Activated T-helper 2 cell treated with anti-CD3 and anti-CD28 coated beads, Interferon-gamma antibody, Interleukin-2, Interleukin-4, amounts not matched to agents 10 μg/mL and 5 μg/mL and 100 μg/mL, durations not matched to agents 14 hours and 24 hours and 36 hours (primary cell): ENCODE data around the gene MPP1. TPM values are rescaled to one million over a fixed set of nuclear protein-coding genes. Genes with fewer than 3 reads are reported as not detected.
A peak's percentile ranks its signal among the peaks of the same experiment; 100 is the strongest.

Experiments
- DNase-seq: peaks from one replicate; pipeline ENCODE4 v3.0.0; 2021; ENCODE audit warnings: low spot score
- H3K27ac Mint-ChIP-seq: one replicate; pipeline ENCODE4 v1.8.0; 2021; ENCODE audit warnings: mixed read lengths
- H3K27me3 Mint-ChIP-seq: one replicate; pipeline ENCODE4 v1.8.0; 2021; ENCODE audit warnings: low read depth, mixed read lengths
- H3K36me3 Mint-ChIP-seq: one replicate; pipeline ENCODE4 v1.8.0; 2021; ENCODE audit warnings: low read depth, mixed read lengths
- H3K4me1 Mint-ChIP-seq: one replicate; pipeline ENCODE4 v1.8.0; 2021; ENCODE audit warnings: low read depth, mixed read lengths
- H3K4me3 Mint-ChIP-seq: one replicate; pipeline ENCODE4 v1.8.0; 2021; ENCODE audit warnings: low read depth, mild to moderate bottlenecking, moderate library complexity, mixed read lengths
- H3K9me3 Mint-ChIP-seq: one replicate; pipeline ENCODE4 v1.8.0; 2021; ENCODE audit warnings: mixed read lengths
- intact Hi-C: fragments of 100-400 bp; cut with micrococcal nuclease; formaldehyde crosslinking; loops from one replicate; pipeline ENCODE4 v1.15.1; 2023
- total RNA-seq: library from RNA; stranded (reverse); gene quantifications from 2 replicates; pipeline ENCODE4 v1.2.3, GENCODE V29; 2022

MPP1 gene
- total RNA-seq, 1 donor from 2014 or later = 31.5 TPM

DNA sequence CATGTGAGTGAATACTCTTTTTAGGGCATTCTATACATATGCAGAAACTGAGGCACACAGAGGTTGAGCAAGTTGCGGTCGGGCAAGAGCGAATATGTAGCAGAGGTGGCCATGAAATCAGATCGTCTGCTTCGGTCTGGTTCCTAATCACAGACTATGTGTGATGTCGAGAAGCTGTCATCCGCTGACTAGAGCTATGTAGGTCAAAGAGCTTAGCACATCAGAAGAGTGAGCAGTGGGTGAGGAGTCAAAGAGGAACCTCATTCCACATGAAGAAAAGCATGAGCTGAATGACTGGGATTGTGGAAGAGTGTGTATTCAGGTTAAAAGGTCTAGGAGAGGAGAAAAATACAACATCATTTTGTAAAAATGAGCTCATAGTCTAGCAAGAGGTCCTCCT, 73.4 kb downstream of the MPP1 start:
- Mint-ChIP-seq H3K27me3 (no peaks in the 10 kb centered on the region), H3K27ac (peak overlapping the region; percentile 73), H3K4me3 (no peak overlapping the region), H3K9me3 (no peaks in the 10 kb centered on the region), H3K4me1 (peaks cover 91% of the 10 kb centered on the region), H3K36me3 (peaks cover 15% of the 10 kb centered on the region)
- no peak for DNase-seq
- intact Hi-C loops = no loop called here

DNA sequence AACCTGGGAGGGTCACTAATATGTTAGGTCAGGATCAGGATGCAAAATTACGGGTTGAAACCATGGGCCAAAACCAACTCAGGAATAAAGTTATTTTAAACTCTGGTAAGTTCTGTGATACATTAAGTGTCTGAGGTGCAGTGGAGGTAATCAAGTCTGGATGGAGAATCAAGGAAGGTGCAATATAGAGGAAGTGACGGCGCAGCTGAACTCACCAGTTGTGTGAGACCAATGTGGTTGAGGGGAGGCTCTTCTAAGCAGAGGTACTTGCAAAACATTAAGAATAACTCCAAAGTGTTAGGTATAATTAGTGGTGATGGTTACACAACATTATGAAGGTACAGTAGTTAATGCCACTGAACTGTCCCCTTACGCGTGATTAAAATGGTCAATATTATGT, 74.1 kb downstream of the MPP1 start:
- H3K36me3 Mint-ChIP-seq = peaks cover 17% of the 10 kb centered on the region
- DNase-seq = no peak
- H3K4me3 Mint-ChIP-seq = no peak overlapping the region
- no peaks in the 10 kb centered on the region for H3K27me3 Mint-ChIP-seq
- intact Hi-C loops = no loop called here
- H3K27ac Mint-ChIP-seq = no peak overlapping the region
- peaks cover 91% of the 10 kb centered on the region for H3K4me1 Mint-ChIP-seq
- no peaks in the 10 kb centered on the region for H3K9me3 Mint-ChIP-seq

DNA sequence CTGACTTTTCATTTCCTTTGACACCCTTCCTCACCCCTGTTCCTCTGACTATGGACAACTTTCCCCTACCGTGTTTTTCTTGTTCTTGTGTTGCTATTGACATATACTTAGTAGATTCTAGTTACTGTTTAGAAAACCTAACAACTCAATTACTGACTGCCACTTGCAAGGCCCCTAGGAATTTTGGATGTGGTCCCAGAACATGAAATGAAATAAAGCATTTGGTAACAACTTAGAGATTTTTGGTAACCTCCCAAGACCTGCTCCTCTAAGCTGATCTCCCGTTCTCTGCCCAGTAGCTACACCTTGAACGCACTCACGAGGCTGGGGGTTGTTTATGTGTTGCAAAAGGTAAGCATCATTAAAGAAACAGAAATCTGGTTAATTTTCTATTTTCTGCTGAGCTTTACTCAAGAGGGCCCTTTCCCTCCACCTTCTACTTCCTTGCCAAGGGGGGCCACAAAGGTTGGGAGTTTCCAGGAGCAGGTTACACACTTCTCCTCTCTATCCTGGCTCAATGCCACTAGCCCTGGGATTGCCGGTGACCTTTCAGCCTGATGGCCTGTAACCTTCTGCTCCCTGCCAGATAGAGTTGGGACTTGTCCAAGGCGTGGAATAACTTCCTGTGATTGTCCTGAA, 74.9 kb downstream of the MPP1 start:
- peaks cover 17% of the 10 kb centered on the region for H3K36me3 Mint-ChIP-seq
- peak overlapping the region; percentile 38 for H3K27ac Mint-ChIP-seq
- DNase-seq = no peak
- no peaks in the 10 kb centered on the region for H3K9me3 Mint-ChIP-seq
- no peak overlapping the region for H3K4me3 Mint-ChIP-seq
- intact Hi-C loops = no loop called here
- H3K4me1 Mint-ChIP-seq = peaks cover 91% of the 10 kb centered on the region
- H3K27me3 Mint-ChIP-seq = no peaks in the 10 kb centered on the region

DNA sequence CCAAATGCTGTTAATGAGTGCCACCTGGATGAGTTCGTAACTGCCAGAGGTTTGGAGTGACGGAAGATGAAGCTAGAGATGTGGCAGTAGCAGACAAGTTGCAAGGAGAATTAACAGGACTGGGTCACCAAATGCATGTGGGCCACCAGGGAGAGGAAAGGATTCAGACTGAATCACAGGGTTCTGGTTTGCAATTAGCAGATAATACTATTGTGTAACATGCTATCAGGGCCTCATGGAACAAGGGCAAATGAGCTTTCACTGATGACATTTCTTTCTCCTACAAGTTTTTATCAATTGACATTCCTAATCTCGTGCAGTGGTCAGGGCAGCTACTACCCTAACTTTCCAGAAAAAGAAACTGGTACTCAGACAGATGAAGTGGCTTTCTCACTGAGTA, 75.8 kb downstream of the MPP1 start:
- no peak for DNase-seq
- peaks cover 17% of the 10 kb centered on the region for H3K36me3 Mint-ChIP-seq
- intact Hi-C loops = no loop called here
- H3K27ac Mint-ChIP-seq = peak overlapping the region; percentile 38
- no peak overlapping the region for H3K4me3 Mint-ChIP-seq
- H3K4me1 Mint-ChIP-seq = peaks cover 94% of the 10 kb centered on the region
- H3K9me3 Mint-ChIP-seq = no peaks in the 10 kb centered on the region
- no peaks in the 10 kb centered on the region for H3K27me3 Mint-ChIP-seq

Other genes starting within 250 kb of the MPP1 start
- not detected in 2 replicates for gene CTAG1A, start 220.4 kb downstream of the MPP1 start, total RNA-seq
- not detected in 2 replicates for gene CTAG1B, start 186.2 kb downstream of the MPP1 start, total RNA-seq
- gene CTAG2, start 151.9 kb downstream of the MPP1 start, total RNA-seq = not detected in 2 replicates
- 4.3 and 4.5 TPM in 2 replicates for gene GAB3, start 54.4 kb downstream of the MPP1 start, total RNA-seq
- 150 TPM in 2 replicates for gene DKC1, start 42.6 kb downstream of the MPP1 start, total RNA-seq
- gene SMIM9, start 29.2 kb upstream of the MPP1 start, total RNA-seq = not detected in 2 replicates
- gene F8A1, start 80.9 kb upstream of the MPP1 start, total RNA-seq = 25.6 and 27.0 TPM in 2 replicates
- gene F8, start 217.2 kb upstream of the MPP1 start, total RNA-seq = 3.6 and 3.7 TPM in 2 replicates
- gene FUNDC2, start 221.4 kb upstream of the MPP1 start, total RNA-seq = 70.1 and 70.7 TPM in 2 replicates